Left colon (tissue), 2 donors: ENCODE results near the gene CHRNA1. TPM values are rescaled to one million over a fixed set of nuclear protein-coding genes. Genes with fewer than 3 reads are reported as not detected.

Source experiments
- ATAC-seq: fragments of 200-7000 bp; cut with Tn5 transposase; one replicate; pipeline ENCODE4 v1.9.1; 2020; ENCODE audit warnings: mild to moderate bottlenecking, moderate library complexity
- DNase-seq, 2 donors: peaks; one replicate each; pipeline ENCODE4 v3.0.0-alpha.2; 2020
- intact Hi-C, 2 donors: fragments of 100-400 bp; cut with DNase I in 1 of 2; cut with micrococcal nuclease in 1 of 2; formaldehyde crosslinking; loops; one replicate each; pipeline versions ENCODE4 v1.11.2 to v1.14.0; 2022; cut with DNase I, micrococcal nuclease
- long read RNA-seq: library from polyadenylated mRNA; unstranded; transcript quantifications from one replicate; pipeline ENCODE4 v2.0.0, GENCODE V29; 2021
- total RNA-seq, 2 donors: library from RNA; stranded (reverse); fragmentation: NEBNext Ultra II Directional; extraction: Animal tissue kit (Norgen Biotek cat#: 25700); gene quantifications; one replicate each; pipeline ENCODE4 v1.2.1, GENCODE V29; 2021
- donor health status: DM: no; HTN: no; CAD: no.
- donor health status: DM: yes; HTN: yes; CAD: no.

The CHRNA1 gene
- 1 to 10 TPM; 2.3 to 3.5 TPM for total RNA-seq
- long read RNA-seq, partial matches to known transcripts, result 5 of 5 reads
- long read RNA-seq, other reads (novel, unspliced or antisense), result 0 of 5 reads

DNA sequence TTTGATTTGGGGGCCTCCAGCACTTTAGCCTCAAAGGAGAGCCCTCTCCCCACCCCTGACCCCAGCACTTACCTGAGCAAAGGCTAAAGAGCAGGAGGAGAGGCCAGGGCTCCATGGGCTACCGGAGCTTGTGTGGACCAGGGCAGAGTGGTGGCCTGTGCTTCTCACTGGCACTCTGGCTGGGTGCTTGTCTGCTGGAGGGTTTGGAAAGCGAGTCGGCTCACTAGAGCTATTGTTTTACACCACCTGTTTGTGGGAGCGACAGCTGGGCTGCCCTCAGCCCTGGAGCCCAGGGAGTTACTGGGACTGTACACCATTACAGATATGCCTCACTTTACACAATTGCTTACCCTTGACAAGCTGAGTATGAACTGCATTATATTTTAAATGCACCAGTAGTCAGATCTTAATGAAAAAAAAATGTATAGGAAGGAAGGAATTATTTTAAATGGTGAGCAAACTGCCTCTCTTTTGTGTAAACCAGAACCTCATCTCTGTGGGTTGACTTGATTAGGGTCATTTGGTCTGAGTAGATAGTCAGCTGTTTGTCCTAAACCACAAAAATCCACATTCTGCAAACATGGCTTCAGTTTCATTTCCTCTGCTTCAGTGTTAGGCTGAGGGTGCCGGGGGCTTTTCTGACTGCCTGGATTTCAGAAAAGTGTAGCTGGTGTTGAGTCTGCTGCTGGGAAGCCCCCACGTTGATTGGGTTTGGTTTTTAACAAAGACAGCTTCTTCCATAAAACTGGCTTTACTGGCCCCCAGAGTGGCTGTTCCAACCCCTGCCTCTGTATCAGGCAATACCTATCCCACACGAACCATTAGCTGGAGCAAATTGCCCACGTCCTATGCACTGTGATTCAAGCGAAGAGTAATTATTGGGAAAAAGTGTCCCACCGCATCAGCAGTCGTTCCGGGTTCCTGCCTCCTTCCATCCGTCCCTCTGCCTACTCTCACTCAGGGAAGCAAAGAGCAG, at the start of gene CHRNA1:
CHRNA1 (minus strand) TSS at position 193 of the 976 bp plus-strand sequence; CDS start at position 115, 78 bp downstream.
- no peak for DNase-seq
- intact Hi-C loops, result no loop called here
- no peak for ATAC-seq

GRCh38 chr2:174812037-174812436, 47.8 kb upstream of the CHRNA1 start:
- DNase-seq, result no peak
- no peak for ATAC-seq
- intact Hi-C loops, result no loop called here

DNA sequence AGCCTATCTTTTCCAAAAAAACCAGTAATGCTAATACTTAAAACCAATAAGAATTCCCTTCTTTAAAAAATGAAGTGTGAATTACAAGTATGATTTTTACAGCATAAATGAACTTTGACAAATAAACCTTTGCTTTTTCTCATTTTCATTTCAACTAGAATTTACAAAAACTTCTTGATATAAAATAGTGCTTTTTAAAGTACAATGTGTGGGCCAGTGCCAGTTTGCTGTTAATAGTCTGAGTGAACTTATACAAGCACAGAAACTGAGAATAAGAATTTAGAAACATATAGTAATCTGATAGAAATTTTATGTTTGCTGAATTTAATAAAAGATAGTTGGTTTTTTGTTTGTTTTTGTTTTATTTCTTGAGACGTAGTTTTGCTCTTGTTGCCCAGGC, 43.7 kb upstream of the CHRNA1 start:
- intact Hi-C loops, result no loop called here
- ATAC-seq, result no peak
- no peak for DNase-seq

DNA sequence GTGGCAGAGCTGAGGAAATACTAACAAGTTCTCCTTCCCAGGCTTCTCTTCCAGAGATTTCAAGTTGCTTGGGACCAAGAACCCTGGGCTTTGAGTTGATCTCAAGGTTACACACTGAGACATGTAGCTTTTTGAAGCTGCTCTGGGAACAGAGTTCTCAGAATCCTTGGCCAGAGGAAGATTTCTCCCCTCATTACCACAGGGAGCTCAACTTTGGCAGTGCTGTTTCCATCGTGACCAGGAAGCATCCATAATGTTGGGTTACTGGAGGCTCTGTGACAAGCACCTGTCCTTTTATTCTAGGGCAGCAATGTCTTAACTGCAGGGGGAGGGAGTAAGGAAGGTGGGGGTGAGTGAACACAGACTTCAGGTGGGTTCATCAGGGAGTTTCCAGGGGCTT, 41.5 kb upstream of the CHRNA1 start:
- DNase-seq, result no peak
- no peak for ATAC-seq
- intact Hi-C loops, result no loop called here

DNA sequence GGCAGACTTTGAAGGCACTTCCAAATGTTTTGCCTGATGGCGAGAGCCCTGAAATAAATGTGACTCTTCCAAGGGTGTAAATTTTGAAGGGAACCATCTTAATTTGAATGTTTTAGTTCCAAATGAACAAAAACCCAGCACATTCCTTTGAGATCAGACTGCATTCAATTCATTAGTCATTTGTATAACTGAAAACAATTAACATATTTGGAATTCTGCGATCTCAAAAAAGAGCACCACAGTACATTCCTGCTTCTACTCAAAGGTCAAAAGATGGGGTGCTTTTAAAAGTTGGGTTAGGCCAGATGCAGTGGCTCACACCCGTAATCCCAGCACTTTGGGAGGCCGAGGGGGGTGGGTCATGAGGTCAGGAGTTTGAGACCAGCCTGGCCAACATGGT, 38.2 kb upstream of the CHRNA1 start:
- no peak for DNase-seq

GRCh38 chr2:174800436-174801205, 36.3 kb upstream of the CHRNA1 start:
- ATAC-seq, result no peak
- no peak for DNase-seq
- intact Hi-C loops, result no loop called here

More for the DNA sequence above, 38.2 kb upstream of the CHRNA1 start:
- intact Hi-C loops, result no loop called here
- no peak for ATAC-seq

- ATAC-seq (no peak), DNase-seq (no peak)
- intact Hi-C loops, result no loop called here
Observed at GRCh38 chr2:174798801-174799200, 34.5 kb upstream of the CHRNA1 start.

GRCh38 chr2:174797781-174798276, 33.6 kb upstream of the CHRNA1 start:
- no peak for ATAC-seq
- intact Hi-C loops, result no loop called here
- no peak for DNase-seq

- DNase-seq, result no peak
- intact Hi-C loops, result no loop called here
- no peak for ATAC-seq
Observed at GRCh38 chr2:174796319-174796771, 32.1 kb upstream of the CHRNA1 start.

DNA sequence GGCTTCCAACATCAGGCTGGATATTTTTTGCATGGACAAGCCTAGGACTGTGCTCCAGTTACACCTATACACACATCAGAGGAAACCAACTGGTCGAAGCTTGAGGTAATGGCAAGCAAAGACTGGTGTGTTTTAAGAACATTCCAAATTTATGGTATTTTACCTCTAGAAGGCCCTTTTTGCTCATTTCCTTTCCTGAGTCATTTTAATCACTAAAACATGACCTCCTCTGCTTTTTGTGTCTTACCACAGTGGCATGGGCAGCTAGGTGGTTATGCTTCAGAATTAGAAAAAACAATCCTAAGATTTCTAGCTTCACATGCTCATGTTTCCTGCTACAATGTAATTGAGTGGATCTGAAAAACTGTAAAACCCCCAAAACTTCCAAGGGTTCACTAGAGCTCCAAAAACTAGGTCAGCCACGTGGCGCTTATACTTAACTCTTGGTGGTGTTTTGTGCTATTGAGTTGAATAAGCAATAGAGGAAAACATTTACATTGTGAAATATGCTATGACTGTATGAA, 30.6 kb upstream of the CHRNA1 start:
- intact Hi-C loops, result no loop called here
- ATAC-seq (no peak), DNase-seq (no peak)

- intact Hi-C loops, result no loop called here
- no peak for DNase-seq
- no peak for ATAC-seq
Observed at GRCh38 chr2:174792309-174793025, 28.2 kb upstream of the CHRNA1 start.

DNA sequence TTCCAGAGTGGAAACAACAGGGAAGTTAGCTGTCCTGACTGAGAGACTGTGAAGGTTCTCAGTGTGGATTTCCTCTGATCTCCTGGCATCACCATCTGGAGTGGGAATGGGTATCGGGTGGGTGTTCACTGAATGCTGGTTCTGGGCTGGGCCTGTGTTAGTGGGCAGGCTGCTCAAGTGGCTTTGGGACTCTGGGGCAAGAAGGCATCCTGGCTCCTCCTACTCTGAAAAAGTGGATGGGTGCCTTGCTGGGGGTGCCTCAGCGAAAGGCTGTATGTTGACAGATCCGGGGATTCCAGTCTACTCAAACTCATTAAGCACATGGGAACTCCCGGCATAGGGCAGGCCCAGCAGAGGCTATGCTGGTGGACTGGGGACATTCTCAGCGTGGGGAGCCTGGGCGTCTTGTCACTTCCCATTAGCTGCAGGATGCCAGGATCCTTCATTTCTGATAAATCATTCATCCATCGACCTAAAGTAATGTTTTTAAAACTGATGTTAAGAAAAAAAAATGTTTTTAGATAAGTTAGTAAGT, 27.5 kb upstream of the CHRNA1 start:
- DNase-seq, result no peak
- ATAC-seq, result no peak
- intact Hi-C loops, result no loop called here

GRCh38 chr2:174791020-174791419, 26.7 kb upstream of the CHRNA1 start:
- intact Hi-C loops, result no loop called here
- no peak for DNase-seq

DNA sequence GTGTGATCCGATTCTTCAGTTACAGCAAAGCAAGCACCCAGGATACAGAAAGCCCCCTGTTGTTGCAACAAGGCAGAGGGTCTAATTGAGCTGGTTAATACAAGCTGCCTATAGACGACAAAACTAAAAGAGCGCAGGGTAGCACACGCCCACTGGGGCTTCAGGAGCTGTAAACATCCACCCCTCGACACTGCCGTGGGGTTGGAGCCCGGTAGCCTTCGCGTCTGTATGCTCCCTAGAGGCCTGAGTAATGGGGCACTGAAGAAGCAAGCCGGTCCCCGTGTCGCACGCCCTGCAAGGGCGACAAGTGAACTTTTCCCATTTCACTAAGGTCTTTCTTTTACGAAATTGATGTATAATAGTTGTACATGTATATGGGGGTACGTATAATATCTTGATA, 24.7 kb upstream of the CHRNA1 start:
- DNase-seq (no peak), ATAC-seq (no peak)
- intact Hi-C loops, result no loop called here

More at GRCh38 chr2:174791020-174791419, 26.7 kb upstream of the CHRNA1 start:
- no peak for ATAC-seq

DNA sequence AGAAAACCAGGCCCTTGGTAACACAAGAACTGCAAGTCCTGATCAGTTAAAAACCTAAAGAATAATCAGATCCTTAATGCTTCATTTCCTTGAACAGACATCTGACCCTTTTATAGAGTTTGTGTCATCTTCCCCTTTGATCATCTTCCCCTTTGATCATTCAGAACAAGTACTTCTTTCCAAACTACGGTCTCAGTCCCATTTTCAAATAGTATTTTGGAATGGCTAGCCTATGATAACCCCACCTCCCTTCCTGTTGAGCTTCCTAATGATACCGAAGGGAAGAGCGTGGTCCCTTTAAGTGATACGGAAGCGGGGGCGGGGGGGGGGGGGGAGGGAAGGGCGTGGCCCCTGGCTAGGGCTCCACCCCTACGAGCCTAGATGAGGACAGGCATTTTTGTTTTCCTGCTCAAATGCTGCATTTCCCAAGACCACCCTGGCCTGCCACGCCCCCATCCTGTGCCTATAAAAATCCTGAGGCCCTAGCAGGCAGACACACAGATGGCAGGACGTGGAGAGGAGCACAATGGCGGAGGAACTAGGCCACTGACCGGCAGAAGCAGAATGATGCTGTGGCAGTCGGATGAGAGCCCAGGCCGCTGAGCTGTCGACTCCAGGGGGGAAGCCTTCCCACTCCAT, 24.1 kb upstream of the CHRNA1 start:
- intact Hi-C loops, result no loop called here
- no peak for ATAC-seq
- no peak for DNase-seq

- no peak for DNase-seq
- no peak for ATAC-seq
- intact Hi-C loops, result no loop called here
Observed at GRCh38 chr2:174787487-174788205, 23.4 kb upstream of the CHRNA1 start.

- DNase-seq, result no peak
- intact Hi-C loops, result no loop called here
- ATAC-seq, result no peak
Observed at GRCh38 chr2:174786066-174786725, 21.9 kb upstream of the CHRNA1 start.
